GM06990 (cell line): ENCODE data around the gene KMT2E.

Experiments
- DNase-seq: peaks from one replicate; pipeline ENCODE4 v3.0.0-alpha.2; 2011; ENCODE audit not compliant: insufficient read length; ENCODE audit errors: extremely low read depth
- H3K27me3 ChIP-seq: replicated peaks from 2 replicates; pipeline ENCODE4 v1.6.0; 2011; ENCODE audit warnings: low read length; ENCODE audit not compliant: control insufficient read depth, insufficient read depth
- H3K36me3 ChIP-seq: 2 replicates; pipeline ENCODE4 v1.5.1; 2011; ENCODE audit warnings: low read length; ENCODE audit not compliant: control insufficient read depth, insufficient read depth
- H3K4me3 ChIP-seq: replicated peaks from 2 replicates; pipeline ENCODE4 v1.5.1; 2011; ENCODE audit warnings: low read depth, mild to moderate bottlenecking, control low read depth, low read length
- CTCF ChIP-seq: IDR thresholded peaks from 2 replicates; pipeline ENCODE4 v1.5.1; 2011; ENCODE audit warnings: low read length, control low read depth, mild to moderate bottlenecking, inconsistent platforms; ENCODE audit not compliant: insufficient read depth, poor library complexity, severe bottlenecking

Gene KMT2E

GRCh38 chr7:105032553-105033214, 18.7 kb downstream of the KMT2E start:
- Histone ChIP-seq H3K36me3 (no peaks in the 10 kb centered on the region), H3K27me3 (no peaks in the 10 kb centered on the region), H3K4me3 (no peak overlapping the region)
- DNase-seq = no peak
- no peak for TF ChIP-seq CTCF

GRCh38 chr7:105035349-105035748, 21.3 kb downstream of the KMT2E start:
- no peak for TF ChIP-seq CTCF
- no peaks in the 10 kb centered on the region for H3K36me3 ChIP-seq
- no peak overlapping the region for H3K4me3 ChIP-seq
- DNase-seq = no peak
- no peaks in the 10 kb centered on the region for H3K27me3 ChIP-seq

GRCh38 chr7:105036217-105037168, 22.5 kb downstream of the KMT2E start:
- no peak overlapping the region for H3K4me3 ChIP-seq
- DNase-seq = no peak
- no peaks in the 10 kb centered on the region for H3K36me3 ChIP-seq
- no peaks in the 10 kb centered on the region for H3K27me3 ChIP-seq
- no peak for TF ChIP-seq CTCF

GRCh38 chr7:105037319-105037718, 23.3 kb downstream of the KMT2E start:
- no peak overlapping the region for H3K4me3 ChIP-seq
- no peak for DNase-seq
- H3K27me3 ChIP-seq = no peaks in the 10 kb centered on the region
- H3K36me3 ChIP-seq = peaks cover 1% of the 10 kb centered on the region; the same call in 1 of the 2 replicates
- no peak for TF ChIP-seq CTCF

GRCh38 chr7:105044449-105045070, 30.6 kb downstream of the KMT2E start:
- TF ChIP-seq CTCF = no peak
- Histone ChIP-seq H3K4me3 (no peak overlapping the region), H3K36me3 (peaks cover 12% of the 10 kb centered on the region), H3K27me3 (no peaks in the 10 kb centered on the region)
- DNase-seq = no peak
